Activated T-cell treated with anti-CD3 and anti-CD28 coated beads, Interleukin-2, amount 50 U/mL, for 48 hours (primary cell): Measurements from ENCODE around the gene CCDC80.

ENCODE experiments used
- DNase-seq, 2 experiments: peaks; one replicate each; pipeline ENCODE4 v3.0.0-alpha.2; 2020

CCDC80 gene

DNA sequence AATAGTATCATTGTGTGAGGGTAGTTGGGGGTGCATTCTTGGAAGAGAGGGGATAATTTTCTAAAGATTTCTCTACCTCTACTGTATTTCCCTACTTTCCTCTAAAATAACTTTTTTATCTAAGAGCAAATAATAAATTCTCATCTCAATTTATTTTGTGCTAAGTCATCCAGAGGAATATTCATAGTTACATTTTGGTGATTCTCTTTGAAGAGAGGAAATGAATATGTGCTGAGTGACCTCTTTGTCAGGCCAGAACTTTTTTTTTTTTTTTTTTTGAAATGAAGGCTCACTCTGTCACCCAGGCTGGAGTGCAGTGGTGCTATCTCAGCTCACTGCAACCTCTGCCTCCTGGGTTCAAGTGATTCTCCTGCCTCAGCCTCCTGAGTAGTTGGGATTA lies 15.1 kb upstream of the CCDC80 start:
- DNase-seq, result no peak

GRCh38 chr3:112654979-112655378 lies 14.0 kb upstream of the CCDC80 start:
- no peak for DNase-seq

DNA sequence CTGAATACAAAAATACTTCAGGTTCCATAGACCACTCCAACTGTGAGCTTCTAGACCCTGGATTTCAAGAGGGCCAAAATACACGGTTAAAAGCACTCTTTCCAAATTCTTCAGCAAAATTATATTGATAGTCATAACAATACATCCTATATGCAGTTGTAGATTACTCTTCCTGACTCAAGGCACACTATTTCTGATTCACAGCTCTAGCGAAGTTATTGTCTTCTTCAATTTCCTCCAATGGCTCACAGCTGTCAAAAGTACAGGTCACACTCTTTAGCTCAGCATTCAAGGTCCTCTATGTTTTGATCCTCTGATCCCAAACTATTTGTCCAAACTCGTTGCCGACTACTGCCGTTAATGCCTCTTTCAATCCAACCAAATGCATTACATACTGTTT lies 13.5 kb upstream of the CCDC80 start:
- no peak for DNase-seq

- DNase-seq, result no peak
These were observed 12.9 kb upstream of the CCDC80 start for GRCh38 chr3:112653881-112654300.

- no peak for DNase-seq
These were observed 12.4 kb upstream of the CCDC80 start for GRCh38 chr3:112653209-112653871.

DNA sequence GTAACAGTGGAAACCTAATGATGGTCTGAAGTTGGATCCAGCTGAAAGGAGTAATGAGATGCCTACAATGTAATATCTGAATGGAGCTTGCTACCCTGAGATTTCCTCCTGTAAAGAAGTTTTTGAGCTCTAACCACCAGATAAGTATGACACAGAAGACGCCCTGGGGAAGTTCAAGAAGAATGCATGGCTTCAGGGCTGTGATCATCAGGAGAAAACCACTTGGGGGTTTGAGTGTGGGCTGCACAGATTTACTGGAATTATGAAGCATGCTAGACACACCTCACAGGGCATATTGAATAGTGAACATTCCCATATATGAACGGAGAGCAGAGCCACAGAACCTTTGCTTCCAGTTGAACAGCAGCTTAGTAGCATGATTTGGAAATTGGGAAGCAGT lies 10.6 kb upstream of the CCDC80 start:
- no peak for DNase-seq

- DNase-seq, result no peak
These were observed 10.1 kb upstream of the CCDC80 start for GRCh38 chr3:112651071-112651470.

- no peak for DNase-seq
These were observed 9.5 kb upstream of the CCDC80 start for GRCh38 chr3:112650482-112650881.

- no peak for DNase-seq
These were observed 8.5 kb upstream of the CCDC80 start for GRCh38 chr3:112649478-112649735.

GRCh38 chr3:112647122-112647521 lies 6.2 kb upstream of the CCDC80 start:
- DNase-seq, result no peak

- DNase-seq, result no peak
These were observed 5.7 kb upstream of the CCDC80 start for GRCh38 chr3:112646623-112647022.

GRCh38 chr3:112644453-112644852 lies 3.5 kb upstream of the CCDC80 start:
- DNase-seq, result no peak

DNA sequence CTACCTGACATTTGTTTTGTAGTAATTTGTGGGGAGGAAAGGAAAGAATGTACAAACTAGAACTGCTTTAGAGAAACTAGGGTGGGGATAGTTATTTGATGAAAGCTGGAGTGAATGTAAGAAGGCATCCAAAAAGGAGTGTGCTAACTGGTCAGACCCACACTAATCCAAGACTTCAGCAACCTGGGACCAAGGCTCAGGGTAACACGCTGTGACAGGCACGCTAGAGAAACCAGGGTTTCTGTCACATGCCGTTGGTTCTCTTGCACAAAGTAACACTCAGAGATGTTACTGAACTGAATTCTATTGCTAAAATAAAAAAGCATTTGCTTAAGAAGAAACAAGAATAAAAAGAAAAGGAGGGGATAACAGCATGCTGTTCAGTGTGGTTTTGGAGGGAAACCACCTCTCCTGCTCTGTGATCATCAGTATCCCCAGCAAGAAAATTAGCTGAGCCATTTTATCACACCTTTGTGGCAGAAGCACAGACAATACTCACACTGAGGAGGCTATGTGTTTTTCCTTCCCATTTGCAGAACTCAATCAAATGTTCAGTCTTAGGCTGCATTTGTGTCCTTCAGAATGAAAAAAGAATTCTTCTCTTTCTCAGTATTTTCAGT lies 2.8 kb upstream of the CCDC80 start:
- no peak for DNase-seq

- peak; percentile 85 to 86 for DNase-seq
These were observed 2.1 kb upstream of the CCDC80 start for GRCh38 chr3:112642912-112643506.

DNA sequence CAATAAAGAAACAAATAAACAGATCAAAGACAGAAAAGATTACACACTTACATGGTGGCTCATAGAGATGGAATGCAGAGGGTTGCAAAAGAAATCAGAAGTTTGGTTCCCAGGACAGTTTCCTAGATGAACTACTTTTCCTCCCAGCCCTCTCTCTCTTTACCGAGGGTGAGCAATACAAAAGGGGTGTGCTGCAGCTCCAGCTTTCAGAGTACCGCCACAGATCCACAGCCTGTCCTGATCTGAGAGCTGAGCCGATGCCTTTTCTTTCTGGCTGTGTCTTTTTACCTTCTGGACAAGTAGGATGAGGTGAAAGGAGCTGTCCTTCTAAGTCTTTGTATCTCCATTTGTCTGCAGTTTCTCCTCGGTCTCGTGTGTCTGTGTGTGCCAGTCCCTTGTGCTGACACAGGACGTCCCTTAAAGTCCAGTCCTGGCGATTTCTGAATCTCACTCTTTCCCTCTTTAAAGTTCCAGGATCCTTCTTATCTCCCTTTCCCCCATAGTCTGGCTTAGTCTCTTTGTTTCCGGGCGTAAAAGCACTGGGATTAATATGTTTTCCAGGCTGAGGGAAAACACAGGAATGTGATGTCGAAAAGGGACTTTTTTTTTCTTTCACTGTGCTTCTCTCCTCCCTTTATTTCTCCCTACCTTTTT lies 540 bp downstream of the CCDC80 start:
- no peak for DNase-seq

DNA sequence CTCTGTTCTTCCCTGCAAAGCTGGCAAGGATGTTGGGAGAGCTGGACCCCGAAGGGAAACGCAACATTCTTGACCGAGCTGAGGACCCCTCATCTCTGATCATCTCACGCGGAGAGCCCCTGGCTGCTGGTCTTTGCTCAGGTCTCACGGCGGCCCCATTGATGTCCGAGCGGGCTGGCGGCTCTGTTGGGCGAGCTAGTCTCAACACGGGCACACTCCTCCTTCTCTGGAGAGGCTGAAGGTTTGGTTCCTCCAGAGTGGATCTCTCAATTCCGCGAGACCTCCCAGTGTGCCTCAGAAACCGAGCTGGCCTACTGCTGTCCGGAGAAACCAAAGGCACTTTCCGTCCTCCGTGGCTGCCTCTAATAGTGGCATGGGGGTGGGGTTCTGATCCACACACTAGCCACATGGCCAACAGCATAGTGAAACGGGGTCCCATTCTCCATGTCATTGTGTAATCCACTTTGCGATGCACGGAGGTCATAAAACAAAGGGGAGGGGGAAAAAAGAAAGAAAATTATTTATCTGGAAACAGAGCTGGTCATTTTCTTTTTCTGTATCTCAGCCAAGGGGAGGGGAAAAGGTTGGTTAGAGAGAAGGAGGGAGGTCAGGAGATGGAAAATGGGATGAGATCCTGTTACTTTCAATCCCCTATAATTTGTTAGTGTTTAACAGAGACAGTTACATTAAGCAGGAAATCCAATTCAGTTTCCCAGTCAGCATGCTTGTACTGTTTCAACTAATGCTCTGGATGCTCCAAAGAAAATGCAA lies 1.3 kb downstream of the CCDC80 start:
- DNase-seq, result no peak

DNA sequence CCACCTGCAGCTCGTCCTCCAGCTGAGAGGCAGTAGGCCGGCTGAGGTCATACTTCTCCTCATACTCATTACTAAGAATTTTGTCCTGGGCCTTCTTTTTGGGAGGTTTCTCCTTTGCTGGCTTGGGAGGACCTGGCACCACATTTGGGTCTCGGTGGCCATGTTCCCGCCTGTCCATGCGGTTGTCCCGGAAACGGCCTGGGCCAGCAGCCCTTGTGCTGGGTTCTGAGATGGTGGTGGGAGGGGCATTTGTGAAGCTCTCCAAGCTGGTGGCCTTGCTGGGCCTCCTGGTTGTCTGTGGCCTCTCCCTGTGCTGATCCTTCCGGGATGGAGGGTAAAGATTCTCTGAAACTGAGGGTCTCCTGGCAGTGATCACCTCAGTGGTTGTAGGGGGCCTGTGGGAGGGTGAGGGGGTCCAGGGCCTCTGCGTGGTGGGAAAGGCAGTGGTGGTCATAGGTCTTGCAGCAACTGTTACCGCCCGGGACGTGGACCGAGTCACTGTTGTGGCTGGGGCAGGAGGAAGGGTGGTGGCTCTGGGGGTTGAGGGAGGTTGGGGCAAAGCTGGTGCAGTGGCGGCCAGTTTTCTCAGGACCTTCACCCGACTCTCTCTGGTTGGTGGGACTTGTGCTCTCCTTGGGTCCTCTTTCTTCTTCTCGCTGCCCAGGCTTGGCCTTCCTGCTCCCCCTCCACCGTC lies 2.5 kb downstream of the CCDC80 start:
- no peak for DNase-seq

GRCh38 chr3:112637700-112638099 lies 3.2 kb downstream of the CCDC80 start:
- no peak for DNase-seq

DNA sequence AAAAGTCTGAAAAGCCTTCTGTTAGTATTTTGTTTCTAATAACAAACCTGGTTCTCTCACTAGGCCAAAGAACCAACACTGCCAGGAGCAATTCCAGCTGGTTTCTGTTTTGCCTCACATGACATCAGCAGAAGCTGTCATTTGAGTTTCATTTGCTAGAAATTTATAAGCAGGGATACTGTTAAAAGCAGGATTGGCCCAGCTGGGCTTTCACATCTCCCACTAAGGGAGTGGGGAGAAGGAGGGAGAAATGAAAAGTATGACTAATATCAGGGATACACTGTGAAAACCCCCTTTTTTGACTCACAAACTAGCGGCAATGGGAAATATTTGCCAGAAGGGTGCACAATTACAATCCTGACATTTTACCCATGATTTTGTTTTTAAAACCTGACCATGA lies 5.3 kb downstream of the CCDC80 start:
- DNase-seq, result no peak

GRCh38 chr3:112634786-112635541 lies 6.0 kb downstream of the CCDC80 start:
- DNase-seq, result no peak

GRCh38 chr3:112633757-112634156 lies 7.2 kb downstream of the CCDC80 start:
- DNase-seq, result no peak

GRCh38 chr3:112633191-112633590 lies 7.8 kb downstream of the CCDC80 start:
- DNase-seq, result no peak
